ENCODE measurements around the gene COLGALT1.

Gene COLGALT1

DNA sequence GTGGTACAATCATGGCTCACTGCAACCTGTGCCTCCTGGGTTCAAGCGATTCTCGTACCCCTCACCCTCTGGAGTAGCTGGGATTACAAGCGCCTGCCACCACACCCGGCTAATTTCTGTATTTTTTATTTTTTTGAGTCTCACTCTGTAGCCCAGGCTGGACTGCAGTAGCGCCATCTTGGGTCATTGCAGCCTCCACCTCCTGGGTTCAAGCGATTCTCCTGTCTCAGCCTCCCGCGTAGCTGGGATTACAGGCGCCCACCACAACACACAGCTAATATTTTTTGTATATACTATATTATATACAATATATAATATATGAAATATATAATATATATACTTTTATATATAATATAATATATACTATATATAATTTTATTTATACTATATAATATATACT, 52.5 kb downstream of the COLGALT1 start:
- Histone ChIP-seq H3K9me3 (ENCODE audit: control insufficient read depth, low read length) (no peaks in the 10 kb centered on the region), H3K79me2 (no peaks in the 10 kb centered on the region), H3K36me3 (ENCODE audit: control insufficient read depth, insufficient read depth, low read length) (no peaks in the 10 kb centered on the region), H3K27ac (no peak overlapping the region), H2AFZ (no peak overlapping the region), H3K4me3 (ENCODE audit: low read depth, low read length) (no peak overlapping the region), H3K4me1 (no peaks in the 10 kb centered on the region), H3K9ac (no peak overlapping the region), H3K4me2 (ENCODE audit: low read length) (no peak overlapping the region), H3K27me3 (ENCODE audit: control insufficient read depth, insufficient read depth, low read length) (no peaks in the 10 kb centered on the region)
- TF ChIP-seq, protein P1, sequence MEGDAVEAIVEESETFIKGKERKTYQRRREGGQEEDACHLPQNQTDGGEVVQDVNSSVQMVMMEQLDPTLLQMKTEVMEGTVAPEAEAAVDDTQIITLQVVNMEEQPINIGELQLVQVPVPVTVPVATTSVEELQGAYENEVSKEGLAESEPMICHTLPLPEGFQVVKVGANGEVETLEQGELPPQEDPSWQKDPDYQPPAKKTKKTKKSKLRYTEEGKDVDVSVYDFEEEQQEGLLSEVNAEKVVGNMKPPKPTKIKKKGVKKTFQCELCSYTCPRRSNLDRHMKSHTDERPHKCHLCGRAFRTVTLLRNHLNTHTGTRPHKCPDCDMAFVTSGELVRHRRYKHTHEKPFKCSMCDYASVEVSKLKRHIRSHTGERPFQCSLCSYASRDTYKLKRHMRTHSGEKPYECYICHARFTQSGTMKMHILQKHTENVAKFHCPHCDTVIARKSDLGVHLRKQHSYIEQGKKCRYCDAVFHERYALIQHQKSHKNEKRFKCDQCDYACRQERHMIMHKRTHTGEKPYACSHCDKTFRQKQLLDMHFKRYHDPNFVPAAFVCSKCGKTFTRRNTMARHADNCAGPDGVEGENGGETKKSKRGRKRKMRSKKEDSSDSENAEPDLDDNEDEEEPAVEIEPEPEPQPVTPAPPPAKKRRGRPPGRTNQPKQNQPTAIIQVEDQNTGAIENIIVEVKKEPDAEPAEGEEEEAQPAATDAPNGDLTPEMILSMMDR (IDR thresholded peaks at IDR 0.05) = no peak

DNA sequence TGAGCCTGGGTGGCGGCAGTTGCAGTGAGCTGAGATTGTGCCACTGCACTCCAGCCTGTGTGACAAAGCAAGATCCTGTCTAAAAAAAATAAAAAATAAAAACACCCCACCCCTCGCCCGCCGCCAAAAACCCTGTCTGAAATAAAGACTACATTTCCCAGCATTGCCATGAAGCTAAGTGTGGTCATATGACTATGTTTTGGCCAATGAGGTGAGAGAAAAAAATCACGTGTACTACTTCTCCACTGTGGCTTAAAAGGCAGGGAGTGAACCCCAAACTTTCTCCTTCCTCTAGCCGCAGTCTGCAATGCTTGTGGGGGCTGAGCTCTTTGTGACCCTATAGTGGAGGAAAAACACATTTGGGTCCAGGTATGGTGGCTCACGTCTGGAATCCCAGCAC, 54.9 kb downstream of the COLGALT1 start:
- Histone ChIP-seq H3K9me3 (ENCODE audit: control insufficient read depth, low read length) (no peaks in the 10 kb centered on the region), H3K79me2 (no peaks in the 10 kb centered on the region), H3K36me3 (ENCODE audit: control insufficient read depth, insufficient read depth, low read length) (no peaks in the 10 kb centered on the region), H3K9ac (no peak overlapping the region), H3K4me2 (ENCODE audit: low read length) (no peak overlapping the region), H3K4me1 (no peaks in the 10 kb centered on the region), H3K27ac (no peak overlapping the region), H3K4me3 (ENCODE audit: low read depth, low read length) (no peak overlapping the region), H2AFZ (no peak overlapping the region), H3K27me3 (ENCODE audit: control insufficient read depth, insufficient read depth, low read length) (no peaks in the 10 kb centered on the region)
- TF ChIP-seq, protein P1 (IDR thresholded peaks at IDR 0.05) = no peak

DNA sequence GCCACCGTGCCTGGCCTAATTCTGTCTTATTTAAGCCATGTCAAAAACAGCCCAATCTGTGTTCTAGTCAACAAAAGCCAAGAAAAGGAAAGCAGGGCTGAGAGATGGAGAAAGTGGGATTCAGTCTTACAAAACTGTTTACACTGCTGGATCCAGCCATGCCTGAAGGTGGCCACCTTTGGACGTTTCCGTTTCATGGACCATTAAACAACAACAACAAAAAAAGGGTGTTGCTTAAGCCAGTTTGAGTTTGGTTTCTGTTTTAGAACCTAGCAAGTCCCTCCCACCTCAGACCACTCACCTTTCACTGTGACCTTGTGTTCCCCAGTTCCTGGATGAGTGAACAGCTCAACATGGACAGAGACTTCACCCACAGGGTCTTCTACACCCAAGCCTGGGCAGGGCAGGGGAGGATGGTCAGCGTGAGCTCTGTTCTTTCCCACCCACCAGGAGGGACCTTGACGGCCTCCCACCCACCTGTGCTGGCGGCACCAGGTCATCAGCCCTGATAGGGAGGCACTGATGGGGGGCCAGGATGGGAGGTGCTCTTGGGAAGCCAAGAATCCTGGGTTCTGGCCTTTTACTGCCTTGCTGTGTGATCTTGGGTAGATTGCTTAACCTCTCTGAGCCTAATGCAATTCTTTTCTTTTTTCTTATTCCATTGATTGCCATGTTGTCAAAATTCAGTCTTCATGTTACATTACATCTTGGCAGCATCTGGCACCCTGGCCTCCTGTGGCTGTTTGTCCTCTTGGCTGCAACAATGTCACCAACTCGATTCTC, 56.2 kb downstream of the COLGALT1 start:
- Histone ChIP-seq H2AFZ (no peak overlapping the region), H3K27ac (no peak overlapping the region), H3K9ac (no peak overlapping the region), H3K4me3 (ENCODE audit: low read depth, low read length) (no peak overlapping the region), H3K79me2 (no peaks in the 10 kb centered on the region), H3K27me3 (ENCODE audit: control insufficient read depth, insufficient read depth, low read length) (no peaks in the 10 kb centered on the region), H3K9me3 (ENCODE audit: control insufficient read depth, low read length) (no peaks in the 10 kb centered on the region), H3K4me2 (ENCODE audit: low read length) (no peak overlapping the region), H3K36me3 (ENCODE audit: control insufficient read depth, insufficient read depth, low read length) (no peaks in the 10 kb centered on the region), H3K4me1 (no peaks in the 10 kb centered on the region)
- TF ChIP-seq, protein P1 (IDR thresholded peaks at IDR 0.05) = no peak

DNA sequence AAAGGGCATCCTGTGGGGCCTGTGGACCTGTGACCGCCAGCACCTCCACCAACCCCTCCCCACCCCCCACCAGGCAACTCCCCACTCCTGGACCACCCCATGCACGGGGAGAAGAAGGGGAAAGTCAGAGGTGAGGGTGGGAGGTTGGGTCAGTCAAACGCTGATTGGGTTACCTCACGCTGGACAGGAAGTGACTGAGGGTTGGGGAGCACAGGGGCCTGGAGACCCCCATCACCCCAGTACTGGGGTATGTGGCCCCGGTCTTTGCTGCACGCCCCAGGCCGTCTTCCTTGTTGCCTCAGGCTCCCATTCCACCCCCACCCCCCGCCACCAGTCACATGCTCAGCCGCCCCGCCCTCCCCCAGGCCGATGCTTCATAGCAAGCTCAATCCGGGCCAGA, 59.0 kb downstream of the COLGALT1 start:
- TF ChIP-seq, protein P1 (IDR thresholded peaks at IDR 0.05) = no peak

More for the DNA sequence above, 59.0 kb downstream of the COLGALT1 start:
- no peaks in the 10 kb centered on the region for H3K27me3 ChIP-seq (ENCODE audit: control insufficient read depth, insufficient read depth, low read length)
- no peak overlapping the region for H2AFZ ChIP-seq
- H3K27ac ChIP-seq = no peak overlapping the region
- no peaks in the 10 kb centered on the region for H3K9me3 ChIP-seq (ENCODE audit: control insufficient read depth, low read length)
- no peak overlapping the region for H3K9ac ChIP-seq
- H3K4me2 ChIP-seq (ENCODE audit: low read length) = no peak overlapping the region
- H3K36me3 ChIP-seq (ENCODE audit: control insufficient read depth, insufficient read depth, low read length) = no peaks in the 10 kb centered on the region
- no peaks in the 10 kb centered on the region for H3K4me1 ChIP-seq
- H3K79me2 ChIP-seq = no peaks in the 10 kb centered on the region
- no peak overlapping the region for H3K4me3 ChIP-seq (ENCODE audit: low read depth, low read length)

Measured in parathyroid adenoma (tissue), 2 donors.